T-helper 9 cell (primary cell): Measurements from ENCODE around the gene SERPINB8.
"Not testable (repeated sequence)": the region's sequence is repeated elsewhere in the genome, so short reads cannot be mapped to it uniquely, and the experiment has no call there.

ENCODE experiments used
- DNase-seq: peaks from one replicate; pipeline ENCODE4 v3.0.0-alpha.2; 2020
- total RNA-seq, 2 donors: gene quantifications; one replicate each; lab custom pipeline; 2026; lab: John Stamatoyannopoulos, UW

The SERPINB8 gene
- 10.1 to 17.0 reads per million in 2 donors for total RNA-seq

DNA sequence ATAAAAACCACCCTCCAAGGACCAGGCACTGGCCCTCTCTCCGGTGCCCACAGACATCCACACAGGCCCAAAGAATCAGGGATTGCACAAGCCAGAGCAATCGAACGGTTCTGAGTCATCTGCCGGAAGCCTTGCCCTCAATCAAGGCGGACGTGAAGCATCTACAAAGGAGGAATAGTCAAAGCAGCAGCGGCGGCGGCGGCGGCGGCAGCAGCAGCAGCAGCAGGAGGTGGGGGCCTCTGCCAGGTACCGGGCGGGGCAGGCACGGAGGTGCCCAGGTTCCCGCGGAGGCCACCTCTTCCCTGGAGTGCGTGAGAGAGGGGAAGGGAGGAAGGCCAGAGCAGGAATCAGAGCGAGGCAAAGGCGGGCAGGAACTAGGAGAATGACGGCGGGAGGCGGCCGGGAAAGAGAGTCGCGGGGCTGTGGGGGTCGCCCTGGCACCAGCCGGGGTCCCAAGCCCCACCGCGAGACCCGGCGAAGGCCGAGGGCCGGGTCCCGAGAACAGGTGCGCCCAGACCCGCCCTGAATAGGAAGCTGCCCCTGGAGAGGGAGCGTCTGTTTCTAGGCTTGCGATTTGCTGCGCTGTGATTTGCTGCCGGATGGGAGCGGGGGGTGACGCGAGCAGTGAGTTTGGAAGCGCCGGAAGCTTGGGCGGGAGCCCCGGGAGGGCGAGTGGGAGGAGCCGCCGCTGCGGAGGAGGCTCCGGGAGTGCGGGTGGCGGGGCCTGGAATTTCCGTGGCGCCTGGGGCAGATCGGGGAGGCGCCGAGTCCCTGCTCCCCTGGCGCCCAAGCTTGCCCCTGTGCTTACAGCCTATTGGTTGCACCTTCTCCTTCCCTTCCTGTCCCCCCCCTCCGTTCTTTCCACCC lies at the start of gene SERPINB8:
SERPINB8 (plus strand) TSS at position 140 of the 867 bp plus-strand sequence. CDS start 8,228 bp downstream, outside the sequence.
- DNase-seq: peak; percentile 67

DNA sequence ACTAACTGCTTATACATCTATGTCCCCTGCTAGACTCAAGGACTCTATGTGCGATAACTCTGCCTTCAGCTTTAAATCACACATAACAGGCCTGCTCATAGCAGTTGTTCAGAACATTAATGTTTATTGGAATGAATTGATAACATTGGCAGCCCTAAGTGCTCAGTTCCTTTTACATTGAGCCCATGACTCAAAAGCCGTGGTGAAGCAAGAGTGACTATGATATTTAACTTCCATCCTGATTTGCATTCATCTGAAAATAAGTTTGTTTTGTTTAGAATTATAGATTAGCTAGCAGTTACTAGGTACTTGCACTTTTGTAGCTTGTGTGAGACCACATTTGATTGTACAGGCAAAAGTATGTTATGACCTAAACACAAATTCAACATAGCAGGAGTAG lies 47.8 kb upstream of the SERPINB8 start:
- no peak for DNase-seq

- DNase-seq: no peak
Observed at GRCh38 chr18:63924551-63924950, 45.3 kb upstream of the SERPINB8 start.

DNA sequence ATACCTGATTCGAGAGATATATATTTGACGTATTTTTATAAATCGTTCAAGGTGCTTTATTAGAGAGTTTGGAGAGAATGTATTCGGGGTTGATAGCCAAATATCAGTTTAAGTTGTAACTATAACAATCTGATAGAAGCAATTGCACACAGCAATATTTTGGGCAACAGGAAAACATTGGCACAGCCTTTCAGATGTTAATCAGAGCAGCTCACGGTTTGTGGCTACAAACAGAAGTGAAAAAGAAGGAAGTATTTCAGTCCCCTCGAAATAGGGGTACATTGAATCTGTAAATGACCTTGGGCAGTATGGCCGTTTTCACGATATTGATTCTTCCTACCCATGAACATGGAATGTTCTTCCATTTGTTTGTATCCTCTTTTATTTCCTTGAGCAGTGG lies 41.5 kb upstream of the SERPINB8 start:
- DNase-seq: no peak

- DNase-seq: not testable (repeated sequence)
Observed at GRCh38 chr18:63929369-63929768, 40.5 kb upstream of the SERPINB8 start.

DNA sequence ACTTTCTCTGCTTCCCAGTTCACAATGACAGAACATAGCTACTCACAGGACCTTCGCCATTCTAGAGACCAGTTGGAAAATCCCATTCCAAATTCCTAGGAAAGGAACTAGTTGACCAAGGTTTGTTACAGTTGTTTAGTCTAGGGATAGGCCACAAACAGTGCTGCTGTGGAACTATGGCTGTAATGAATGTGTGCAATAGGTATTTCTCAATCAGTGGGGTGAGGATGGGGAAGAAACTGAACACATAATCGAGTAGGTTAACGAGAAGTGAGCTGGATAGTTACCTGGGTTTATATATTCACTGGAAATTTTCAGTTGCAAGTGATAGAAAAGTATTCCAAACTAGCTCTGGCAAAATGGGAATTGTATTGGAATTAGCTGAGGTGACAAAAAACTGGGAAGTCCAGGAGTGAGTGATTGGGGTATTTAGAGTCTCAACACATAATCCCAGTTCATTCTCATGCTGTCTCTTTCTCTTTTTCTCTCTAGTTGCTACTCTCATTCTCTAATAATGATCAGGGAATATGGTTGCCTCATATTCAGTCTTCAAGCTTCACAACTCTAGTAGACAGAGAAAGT lies 39.0 kb upstream of the SERPINB8 start:
- no peak for DNase-seq

GRCh38 chr18:63936156-63936931 lies 33.5 kb upstream of the SERPINB8 start:
- peak; percentile 32 for DNase-seq

DNA sequence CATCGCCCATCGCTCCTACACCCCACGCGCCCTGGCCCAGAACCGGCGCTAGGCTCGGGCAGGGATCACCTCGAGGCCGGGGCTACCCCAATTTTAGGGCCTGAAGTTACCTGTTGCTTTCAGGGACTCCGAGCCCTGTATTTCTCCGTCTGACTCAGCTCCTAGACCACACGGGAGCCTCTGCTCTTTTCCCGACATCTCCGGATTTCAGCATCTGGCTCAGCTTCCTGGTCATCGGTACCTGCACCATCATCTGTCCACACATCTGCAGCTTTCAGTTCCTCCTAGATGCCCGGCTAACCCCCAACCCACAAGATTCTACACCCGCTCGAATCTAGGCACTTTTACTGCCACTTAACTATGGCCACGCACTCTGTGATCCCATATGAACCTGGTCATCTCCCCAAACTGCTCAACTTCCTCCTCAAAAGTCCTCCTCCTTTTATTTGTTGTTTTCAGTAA lies 32.9 kb upstream of the SERPINB8 start:
- DNase-seq: no peak

GRCh38 chr18:63940008-63940407 lies 29.9 kb upstream of the SERPINB8 start:
- no peak for DNase-seq

GRCh38 chr18:63940543-63941050 lies 29.3 kb upstream of the SERPINB8 start:
- not testable (repeated sequence) for DNase-seq

GRCh38 chr18:63947051-63947790 lies 22.7 kb upstream of the SERPINB8 start:
- DNase-seq: no peak

DNA sequence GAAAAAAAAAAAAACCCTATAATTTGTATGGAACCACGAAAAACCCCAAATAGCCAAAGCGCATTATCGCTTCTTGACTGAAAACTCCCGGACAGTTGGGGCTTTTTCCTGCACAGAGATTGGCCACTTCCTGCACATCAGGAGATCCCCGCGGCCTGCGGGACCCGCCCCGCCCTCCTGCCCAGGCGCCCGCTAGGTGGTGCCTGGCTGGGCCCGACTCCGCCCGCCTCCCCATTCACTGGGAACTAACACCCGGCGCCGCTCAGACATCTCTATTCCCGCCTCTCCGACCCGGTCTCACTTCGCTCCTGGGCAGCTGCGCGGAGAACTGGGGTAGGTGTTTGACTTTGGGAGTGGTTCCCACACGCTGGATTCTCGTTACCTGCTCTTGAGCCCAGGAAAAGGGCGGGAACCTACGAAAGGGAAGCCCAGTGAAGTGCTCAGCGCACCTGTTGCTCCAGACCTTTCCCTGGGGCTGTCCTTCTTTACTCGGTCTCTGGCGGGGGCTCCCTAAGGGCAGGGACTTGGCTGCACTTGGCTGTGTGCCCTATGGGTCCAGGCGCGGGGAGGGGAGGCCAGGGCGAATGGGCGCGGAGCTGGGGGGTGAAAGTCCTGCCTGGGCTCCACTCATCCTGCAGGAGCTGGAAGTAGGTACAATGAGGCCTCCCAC lies 20.7 kb upstream of the SERPINB8 start, which contains the start of gene HMSD:
HMSD (plus strand) TSS at position 234 of the 670 bp plus-strand sequence. CDS start 4,155 bp downstream, outside the sequence.
- DNase-seq: peak; percentile 43

GRCh38 chr18:63951302-63951705 lies 18.6 kb upstream of the SERPINB8 start:
- no peak for DNase-seq

DNA sequence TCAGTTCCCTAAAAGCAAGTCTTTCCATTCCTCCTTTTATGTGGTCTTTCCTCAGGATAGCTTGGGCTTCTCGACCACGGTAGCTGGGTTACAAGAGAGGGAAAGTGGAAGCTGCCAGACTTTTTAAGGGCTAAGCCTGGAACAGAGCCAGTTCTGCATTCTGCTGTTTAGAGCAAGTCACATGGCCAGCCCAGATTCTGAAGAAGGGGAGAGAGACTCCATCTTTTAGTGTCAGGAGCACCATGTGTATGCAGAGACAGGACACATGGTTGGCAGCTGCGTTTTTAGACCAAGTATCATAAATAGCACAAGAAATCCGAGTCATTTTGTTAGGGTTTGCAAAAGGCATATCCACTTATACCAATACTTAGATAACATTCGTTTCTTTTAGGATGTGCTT lies 16.1 kb upstream of the SERPINB8 start:
- no peak for DNase-seq

DNA sequence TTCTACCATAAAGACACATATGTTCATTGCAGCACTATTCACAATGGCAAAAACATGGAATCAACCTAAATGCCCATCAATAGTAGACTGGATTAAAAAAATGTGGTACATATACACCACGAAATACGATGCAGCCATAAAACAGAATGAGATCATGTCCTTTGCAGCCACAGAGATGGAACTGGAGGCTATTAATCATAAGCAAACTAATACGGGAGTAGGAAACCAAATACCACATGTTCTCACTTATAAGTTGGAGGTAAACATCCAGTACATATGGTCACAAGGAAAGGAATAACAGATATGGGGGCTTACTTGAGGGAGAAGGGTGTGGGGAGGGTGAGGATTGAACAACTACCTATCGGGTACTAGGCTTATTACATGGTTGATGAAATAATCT lies 13.1 kb upstream of the SERPINB8 start:
- DNase-seq: no peak

DNA sequence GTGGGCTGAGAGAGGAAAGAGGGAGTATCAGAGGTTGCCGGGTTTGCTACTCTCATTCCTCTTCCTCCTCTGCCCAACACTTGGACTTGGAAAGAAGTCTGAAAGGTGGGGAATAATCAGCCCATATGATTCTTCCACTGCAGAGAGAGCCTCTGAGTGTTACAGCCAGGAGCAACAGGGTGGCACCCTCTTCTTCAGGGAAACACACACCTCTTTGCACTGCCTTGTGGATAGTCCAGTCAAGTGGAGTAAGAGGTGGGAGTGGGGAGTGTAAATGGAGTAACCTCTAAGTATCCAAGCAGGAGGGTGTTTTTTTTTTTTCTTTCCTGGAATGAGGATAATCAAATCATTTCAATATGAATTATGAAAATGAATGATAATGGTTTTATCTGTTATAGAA lies 9.0 kb upstream of the SERPINB8 start:
- DNase-seq: no peak

DNA sequence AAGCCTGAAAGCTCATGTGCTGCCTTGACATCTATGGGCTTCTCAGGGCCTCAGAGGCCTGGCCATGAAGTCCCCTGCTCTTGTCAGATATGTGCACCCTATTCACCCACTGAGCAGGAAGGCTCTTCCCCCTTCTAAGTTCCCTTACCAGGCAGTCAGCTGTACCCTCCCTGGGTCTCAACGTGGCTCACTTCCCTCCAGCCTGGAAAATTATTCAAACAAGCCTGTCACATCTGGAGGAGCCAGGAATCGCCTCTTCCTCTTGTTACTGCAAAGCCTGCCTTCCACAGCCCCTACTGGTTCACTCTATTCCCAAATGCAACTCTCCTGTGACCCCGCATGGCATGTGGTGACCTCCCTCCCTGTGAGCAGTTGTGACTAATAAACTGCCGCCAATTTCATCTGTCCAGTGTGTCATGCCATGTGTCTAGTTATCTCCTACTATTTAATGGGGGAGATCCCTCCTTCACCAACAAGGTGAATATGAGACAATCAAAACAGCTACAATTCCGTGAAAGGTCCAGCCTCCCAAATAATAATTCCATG lies 8.4 kb upstream of the SERPINB8 start:
- no peak for DNase-seq

- DNase-seq: no peak
Observed at GRCh38 chr18:63962137-63962536, 7.7 kb upstream of the SERPINB8 start.

DNA sequence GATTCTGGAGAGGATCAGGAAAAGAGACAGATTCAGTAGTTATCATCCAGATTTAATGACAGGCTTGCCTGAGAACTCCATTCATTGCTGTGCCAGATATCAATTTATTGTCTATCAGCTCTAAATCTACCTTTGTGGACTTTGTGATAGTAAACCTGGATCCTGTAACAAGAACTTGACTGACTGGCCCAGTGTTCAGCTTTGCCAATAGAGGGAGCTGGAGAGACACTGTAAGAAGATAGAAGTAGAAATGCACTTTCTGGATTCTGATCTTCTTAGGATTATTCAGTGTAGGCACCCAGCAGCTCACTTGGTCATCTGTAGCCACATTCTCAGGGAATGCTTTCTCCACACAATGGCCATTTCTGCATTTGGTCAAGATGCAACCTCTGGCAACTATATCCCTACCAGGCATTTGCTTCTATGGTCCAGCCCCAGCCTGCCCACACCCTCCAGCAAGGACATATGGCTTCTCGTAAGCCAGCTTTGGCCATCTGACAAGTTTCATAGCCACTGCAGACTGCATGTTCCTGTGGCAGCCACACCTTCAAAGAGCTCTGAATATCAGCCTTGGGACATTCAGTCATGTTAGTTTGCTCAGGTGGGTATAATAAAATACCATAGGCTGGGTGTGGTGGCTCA lies 6.1 kb upstream of the SERPINB8 start:
- no peak for DNase-seq

- no peak for DNase-seq
Observed at GRCh38 chr18:63964908-63965307, 5.0 kb upstream of the SERPINB8 start.
